HG03342 (cell line): ENCODE data around the gene FAM229A.

Experiments
- ATAC-seq: cut with Tn5 transposase; IDR thresholded peaks from one replicate; pipeline ENCODE4 v1.9.1; 2021; ENCODE audit warnings: mild to moderate bottlenecking, moderate library complexity; ENCODE audit not compliant: unreplicated experiment

FAM229A gene

DNA sequence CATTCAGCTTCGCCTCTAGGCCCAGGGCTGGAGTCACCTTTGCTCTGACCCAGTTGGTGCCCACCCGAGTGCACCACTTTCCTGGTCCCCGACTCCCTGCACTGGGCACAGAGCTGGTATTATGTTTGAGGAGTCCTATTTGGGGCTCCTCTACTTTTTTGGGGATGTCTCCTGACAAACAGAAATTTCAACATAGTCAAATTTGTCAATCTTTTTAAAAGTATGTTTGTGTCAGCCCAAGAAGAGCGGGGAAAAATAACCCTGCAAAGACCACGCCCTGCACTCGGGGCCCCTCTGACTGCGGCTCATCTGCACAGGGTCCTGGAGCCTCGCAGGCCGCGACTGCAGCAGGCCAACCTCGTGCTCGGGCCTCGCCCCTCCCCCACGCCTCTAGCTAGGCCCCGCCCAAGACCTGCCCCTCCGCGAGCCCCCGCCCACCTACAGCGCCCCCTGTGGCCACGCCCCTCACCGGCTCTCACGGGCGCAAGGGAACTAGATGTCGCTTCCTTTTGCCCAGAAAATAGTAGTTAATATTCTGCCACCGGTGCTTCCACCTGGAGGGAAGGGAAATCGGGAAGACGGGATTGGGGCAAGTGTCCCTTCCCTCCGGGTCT lies 11.4 kb downstream of the FAM229A start:
- peak; percentile 34 for ATAC-seq

DNA sequence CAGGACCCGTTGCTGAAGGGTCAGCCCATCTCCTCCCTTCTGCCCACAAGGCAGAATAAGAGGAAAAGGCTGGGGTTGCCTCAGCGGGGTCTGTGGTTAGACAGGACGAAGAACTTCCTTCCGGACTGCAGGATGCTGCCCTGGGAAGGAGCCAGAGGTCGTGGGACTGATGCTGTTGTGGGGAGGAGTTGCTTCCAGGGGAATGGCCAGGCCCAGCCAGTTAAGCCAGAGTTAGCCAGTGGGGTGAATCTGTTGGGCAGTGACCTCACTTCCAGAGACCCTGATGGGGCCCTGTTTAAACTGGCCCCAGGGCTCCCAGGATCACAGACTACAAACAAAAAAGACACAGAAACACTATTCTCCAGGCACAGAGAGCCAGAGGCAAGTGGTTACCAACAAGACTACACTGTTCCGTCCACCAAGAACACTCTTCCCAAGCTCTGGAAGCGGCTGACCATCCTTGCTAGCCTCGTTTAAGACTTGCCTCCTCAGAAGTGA lies 13.0 kb downstream of the FAM229A start:
- no peak for ATAC-seq

DNA sequence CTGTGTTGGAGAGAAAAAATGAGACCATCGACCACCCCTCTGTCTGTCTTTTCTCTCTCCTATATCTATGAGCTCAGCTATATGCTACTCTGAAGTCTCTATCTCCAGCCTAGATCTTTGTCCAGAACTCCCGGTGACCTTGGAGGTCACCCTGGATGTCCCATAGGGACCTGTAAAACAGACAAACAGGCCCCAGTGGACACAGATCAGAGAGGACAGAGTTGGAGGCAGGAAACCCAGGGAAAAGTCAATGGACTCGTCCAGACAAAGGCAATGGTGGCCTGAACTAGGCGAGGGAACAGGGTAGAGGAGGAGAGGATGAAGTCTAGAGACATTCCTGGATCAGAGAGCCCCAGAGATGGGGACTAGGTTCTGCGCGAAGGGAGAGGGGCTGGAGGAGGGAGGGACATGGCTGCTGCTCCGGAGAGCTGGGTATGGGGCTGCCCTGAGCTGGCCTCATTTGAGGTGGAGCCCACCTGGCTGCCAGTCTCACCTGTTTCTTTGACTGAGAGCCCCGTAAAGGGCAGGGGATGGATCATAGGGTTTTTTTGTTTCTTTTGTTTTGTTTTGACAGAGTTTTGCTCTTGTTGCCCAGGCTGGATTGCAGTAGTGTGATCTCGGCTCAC lies 15.6 kb downstream of the FAM229A start:
- no peak for ATAC-seq

DNA sequence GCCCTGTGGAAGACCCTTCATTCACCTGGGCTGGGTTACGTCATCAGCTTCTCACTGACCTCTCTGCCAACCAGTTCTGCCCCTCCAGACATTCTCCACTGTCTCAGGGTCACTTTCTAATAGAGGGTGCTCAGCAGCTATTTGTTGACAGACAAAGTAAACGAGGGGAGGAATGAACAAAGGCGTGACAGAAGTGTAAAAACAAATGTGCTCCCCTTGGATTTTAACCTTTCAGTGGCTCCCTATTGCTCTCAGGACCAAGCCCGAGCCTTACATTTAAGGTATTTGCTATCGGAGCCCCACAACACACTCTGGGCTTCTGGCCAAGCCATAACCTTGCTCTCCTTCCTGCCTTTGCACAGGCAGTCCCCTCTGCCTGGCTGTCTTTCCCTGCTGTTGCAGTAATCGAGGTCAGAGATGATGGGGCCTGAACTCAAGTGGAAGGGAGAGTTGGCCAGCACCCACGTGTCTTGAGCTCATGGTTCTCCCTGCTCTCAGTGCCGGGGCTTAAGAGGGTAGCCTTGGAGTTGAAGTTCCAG lies 16.9 kb downstream of the FAM229A start:
- ATAC-seq = no peak

DNA sequence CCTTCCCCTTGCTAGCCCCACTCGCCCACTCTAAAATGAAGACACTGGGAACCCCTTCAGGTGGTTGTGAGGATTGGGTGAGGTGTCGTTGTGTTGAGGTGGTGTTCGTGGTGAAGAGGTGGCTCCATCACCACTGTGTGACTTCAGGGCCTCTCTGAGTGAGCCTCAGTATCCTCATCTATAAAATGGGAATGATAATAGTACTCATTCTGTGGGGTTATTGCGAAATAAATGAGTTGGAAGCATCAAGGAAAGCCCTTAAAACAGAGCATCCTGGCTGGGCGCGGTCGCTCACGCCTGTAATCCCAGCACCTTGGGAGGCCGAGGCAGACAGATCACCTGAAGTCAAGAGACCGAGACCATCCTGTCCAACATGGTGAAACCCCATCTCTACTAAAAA lies 19.6 kb downstream of the FAM229A start:
- ATAC-seq = no peak

DNA sequence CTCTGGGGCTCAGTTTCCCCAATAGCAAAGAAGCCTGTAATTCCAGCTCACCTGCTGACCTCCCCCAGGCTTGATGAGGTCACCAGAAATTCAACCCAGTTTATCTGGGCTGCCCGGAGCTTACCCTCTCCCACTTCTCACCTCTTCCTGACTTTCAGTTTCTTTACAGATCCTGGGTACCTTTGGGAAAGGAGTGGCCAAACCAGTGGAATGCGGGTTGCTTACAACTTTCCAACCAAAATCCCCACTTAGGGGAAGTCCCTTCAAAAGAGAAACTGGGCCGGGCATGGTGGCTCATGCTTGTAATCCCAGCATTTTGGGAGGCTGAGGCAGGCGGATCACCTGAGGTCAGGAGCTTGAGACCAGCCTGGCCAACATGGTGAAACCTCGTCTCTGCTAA lies 20.3 kb downstream of the FAM229A start:
- ATAC-seq = no peak

DNA sequence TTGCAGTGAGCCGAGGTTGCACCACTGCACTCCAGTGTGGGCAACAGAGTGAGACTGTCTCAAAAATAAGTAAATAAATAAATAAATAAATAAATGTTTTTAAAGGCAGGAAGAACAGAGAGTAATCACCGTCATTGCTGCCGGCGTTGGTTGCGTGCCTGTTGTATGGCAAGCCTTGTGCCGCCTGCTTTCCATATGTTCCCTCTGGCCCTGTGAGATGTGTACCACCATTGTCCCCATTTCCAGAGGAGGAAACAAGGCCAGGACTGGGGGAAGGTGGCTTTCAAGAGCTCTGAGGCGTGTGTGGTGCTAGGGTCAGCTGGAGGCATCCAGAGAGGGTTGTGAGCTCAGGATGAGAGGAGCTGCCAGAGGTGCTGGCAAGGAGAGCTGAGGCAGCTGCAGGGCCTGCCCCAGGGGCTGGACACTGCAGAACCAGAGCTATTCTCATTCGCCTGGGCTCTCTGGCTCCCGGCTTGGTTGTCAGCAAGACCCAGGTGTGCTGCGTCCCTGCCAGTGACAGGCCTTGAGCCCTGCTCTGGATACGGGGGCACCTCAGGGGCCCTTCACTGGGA lies 21.0 kb downstream of the FAM229A start:
- ATAC-seq = no peak

DNA sequence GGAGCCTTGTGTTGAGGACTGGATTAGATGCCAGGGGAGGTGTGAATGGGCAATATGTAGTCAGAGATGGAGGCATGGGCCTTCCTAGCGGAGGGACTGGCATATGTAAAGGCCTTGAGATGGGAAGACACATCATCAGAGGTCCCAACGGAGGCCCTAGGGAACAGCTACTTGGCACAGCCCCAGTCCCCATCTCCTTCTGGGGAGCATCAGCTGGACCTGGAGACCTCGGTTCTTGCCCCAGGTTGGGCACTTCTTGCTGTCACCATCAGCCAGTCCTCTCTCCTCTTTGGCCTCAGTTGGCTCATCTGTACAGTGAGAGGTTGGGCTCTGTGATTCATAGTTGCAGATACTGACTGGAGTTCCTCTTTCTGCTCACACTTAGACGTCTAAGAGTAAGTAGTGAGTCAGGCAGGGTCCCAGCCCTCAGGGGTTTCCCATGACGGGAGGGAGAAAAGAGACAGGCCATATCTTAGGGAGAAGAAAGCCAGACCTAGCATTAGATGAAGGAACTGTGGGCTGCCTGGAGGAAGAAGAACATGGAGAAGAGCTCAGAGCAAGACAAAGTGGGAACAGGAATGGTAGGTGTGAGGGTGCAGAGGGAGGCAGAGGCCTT lies 22.8 kb downstream of the FAM229A start:
- no peak for ATAC-seq

DNA sequence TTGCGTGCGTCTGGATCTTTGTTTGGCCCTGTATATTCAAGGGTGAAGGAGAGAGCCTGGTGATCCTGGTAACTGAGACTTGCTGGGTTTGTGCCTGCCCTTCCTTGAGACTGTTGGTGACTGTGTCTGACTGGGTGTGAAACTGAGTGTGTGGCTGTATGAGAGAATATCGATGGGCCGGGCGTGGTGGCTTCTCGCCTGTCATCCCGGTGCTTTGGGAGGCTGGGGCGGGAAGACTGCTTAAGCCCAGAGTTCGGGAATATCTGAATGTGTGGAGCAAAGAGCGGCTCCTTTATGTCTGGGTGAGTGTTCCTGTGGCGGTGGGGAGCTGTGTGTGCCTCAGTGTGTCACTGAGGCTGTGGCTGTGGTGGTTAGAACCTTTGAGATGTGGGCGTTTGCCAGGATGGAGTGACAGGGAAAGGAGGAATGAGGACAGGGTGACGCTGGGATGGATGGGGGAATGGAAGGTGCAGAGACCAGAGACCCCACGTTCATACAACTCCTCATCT lies 23.6 kb downstream of the FAM229A start:
- no peak for ATAC-seq

DNA sequence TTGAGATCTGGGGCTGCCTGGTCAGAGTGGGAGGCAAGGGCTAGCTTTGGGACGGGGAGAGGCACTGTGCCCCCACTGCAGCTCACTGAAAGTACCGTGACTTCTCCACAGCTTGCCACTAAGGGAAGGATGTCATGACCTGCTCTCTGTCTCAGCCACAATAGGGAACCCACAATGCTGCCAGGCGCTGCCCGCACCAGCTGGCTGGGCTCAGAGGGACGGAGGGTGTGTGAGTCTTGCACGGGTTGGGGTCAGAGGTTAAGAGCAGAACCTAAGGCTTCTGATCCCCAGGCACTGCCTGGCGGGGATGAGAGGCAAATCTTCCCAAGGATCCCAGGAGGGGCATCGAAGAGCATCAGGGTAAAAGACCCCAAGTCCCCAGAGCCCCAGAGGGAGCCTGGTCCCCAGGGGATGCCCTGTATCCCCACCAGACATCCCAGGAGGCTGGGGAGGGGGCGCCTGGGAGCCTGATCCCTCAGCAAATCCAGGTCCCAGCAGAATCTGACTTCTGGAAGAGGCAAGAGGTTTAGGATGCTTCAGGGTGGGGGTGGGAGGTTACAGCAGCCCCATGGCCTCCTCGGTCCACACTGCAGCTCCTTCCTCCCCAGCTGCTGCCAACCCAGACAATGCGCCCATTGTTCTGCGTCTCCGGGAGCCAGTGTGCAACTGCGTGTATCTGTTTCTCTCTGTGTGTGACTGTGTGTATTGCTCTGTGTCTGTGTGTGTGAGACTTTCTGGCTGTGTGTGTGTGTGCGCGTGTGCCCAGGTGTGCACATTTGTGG lies 24.2 kb downstream of the FAM229A start:
- no peak for ATAC-seq

DNA sequence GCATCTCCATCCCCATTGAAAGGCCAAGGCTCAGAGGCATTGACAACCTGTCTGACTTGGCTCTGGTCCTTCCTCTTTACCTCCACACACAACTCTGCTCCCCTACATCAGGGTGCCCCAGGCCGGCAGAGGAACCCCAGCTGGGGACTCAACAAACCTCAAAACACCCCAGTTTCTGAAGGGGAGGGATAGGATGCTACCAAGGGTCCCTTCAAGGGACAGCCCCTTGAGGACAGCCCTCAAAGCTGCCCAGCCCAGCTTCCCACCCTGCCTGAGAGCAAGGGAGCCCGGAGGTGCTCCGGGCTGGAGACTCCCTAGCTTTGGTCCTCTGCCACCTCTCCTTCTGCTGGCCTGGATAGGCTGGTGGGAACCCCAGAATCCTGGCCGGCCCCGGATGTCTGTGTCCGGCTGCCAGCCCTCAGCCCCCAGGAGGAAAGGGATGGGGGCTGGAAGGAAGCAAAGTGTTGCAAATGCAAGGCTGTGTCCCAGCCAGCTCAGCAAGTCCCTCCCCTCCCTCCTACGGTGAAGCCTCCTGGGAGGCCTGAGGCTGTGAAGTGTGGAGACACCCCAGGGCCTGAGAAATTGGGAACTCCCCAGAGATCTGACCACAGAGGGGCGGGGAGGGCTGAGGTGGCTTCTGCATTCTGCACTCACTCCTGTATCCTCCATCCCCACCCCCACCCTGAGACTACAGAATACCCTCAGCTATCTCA lies 25.2 kb downstream of the FAM229A start:
- no peak for ATAC-seq

DNA sequence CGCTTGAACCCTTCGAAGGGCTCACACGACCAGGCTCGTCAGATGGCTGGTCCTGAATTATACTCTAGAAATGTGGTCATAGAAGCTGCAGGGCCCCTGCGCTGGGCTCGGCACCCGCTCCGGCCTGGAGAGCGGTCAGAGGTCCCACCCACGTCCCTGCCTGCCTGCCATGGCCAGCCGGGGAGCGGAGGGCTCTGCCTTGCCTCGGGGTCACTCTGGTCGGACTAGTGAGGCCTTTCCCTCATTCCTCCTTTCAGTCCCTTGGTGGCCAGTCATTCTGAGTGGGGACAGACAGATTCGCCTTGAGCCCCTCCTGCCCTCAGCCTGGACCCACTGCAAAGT lies 25.7 kb downstream of the FAM229A start:
- ATAC-seq = no peak

DNA sequence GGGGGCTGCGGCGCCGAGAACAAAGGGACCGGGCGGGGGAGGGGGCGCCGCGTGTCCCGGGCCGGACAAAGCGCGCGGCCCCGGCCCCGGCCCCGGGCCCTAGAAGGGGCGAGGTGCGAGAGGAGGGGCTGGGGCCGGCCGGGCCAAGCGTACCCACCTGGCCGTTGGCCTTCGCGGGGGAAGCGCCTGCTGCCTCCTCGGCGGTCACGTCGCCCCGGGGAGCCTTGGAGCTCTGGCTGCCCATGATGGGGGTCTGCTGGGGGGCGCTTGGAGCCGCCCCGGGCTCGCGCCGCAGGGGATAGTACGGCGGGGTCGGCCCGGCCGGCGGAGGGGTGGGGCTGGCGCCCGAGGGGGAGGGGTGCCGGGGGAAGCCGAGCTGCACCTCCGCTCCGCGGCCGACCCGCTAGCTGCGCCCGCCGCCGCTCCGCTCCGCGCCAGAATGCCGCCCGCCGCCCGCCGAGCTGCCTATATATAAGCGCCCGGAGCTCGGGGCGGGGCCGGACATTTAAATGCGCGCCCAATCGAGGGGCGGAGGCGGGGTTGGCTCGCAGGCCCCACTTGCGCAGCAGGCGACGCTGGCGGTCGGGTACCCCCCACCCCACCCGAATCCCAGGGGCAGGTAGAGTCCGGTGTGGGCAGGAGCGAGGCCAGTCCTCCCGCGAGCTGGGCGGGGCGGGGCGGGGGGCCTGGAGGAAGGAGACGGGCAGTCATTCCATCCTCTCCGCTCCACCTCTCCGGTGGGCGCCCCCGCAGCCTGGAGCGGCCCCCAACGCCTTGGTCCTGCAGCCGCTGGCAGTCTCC lies 26.3 kb downstream of the FAM229A start, which contains the start of gene MARCKSL1:
TSS of gene MARCKSL1 (minus strand) at position 444 of the 801 bp plus-strand sequence. CDS start at position 244, 200 bp downstream.
- ATAC-seq = peak; percentile 40

DNA sequence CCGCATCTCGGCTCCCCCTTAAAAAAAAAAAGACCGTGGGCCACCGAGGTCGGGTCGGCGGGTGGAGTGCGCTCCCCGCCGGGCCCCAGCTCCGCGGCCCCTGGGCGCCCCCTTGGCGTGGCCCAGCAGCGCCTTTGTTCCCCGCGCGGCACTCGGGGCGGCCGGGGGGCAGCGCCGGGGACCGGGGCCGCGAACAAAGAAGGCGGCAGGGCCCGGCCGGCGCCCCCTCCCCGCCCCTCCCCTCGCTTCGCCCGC lies 26.8 kb downstream of the FAM229A start:
- no peak for ATAC-seq

DNA sequence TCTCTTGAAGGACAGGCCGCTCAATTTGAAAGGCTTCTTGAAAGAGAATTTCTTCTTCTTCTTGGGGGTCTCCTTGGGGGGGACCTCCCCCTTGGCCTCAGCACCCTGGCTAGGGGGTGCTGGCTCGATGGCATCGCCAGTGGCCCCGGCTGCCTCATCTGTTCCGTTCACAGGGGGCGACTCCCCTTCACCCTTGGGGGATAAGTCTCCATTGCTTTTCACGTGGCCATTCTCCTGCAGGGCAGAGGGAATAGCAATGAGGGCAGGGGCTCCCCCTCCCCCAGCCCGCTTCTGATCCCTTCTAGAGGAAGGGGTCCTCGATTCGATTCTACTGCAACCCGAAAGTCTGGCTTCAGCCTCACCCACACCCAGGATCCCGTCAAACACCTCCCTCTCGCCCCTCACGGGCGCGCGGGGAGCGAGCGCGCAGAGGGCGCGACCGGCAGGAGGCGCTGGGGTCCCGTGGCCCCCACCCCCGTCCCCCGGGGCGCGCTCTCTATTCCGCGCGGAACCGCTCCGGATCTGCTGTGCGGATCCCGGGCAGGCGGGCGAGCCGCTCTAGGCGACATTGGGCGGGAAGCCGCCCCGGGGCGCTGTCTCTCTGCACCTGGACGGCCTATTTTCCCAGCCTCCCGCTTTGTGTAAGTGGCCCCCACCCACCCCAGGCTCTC lies 27.3 kb downstream of the FAM229A start:
- ATAC-seq = no peak

DNA sequence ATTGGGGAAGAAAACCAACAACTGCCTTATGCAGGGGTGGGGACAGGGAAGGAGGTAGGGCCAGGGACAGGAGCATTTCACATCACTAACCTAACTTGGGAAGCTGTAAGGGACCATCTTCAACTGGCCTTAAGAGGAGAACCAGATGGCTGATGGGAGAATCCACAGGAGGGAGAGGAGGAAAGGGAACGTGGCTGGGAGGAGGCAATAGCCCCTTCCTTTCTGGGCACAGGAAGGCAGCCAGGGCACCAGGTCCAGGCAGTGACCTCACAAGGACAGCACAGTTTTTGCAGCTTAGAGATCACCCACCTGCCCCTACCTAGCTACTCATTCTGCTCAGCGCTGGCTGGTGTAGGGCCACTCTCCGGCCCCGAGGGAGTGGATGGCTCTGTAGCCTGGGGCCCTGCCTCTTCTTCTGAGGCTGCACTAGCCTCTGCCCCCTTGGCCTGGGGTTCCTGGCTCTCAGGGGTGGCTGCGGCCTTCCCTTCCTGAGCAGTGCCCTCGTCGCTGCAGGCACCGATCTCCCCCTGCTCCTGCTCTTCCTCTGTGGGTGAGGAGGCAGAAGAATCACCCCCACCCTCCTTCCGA lies 27.9 kb downstream of the FAM229A start:
- ATAC-seq = no peak

DNA sequence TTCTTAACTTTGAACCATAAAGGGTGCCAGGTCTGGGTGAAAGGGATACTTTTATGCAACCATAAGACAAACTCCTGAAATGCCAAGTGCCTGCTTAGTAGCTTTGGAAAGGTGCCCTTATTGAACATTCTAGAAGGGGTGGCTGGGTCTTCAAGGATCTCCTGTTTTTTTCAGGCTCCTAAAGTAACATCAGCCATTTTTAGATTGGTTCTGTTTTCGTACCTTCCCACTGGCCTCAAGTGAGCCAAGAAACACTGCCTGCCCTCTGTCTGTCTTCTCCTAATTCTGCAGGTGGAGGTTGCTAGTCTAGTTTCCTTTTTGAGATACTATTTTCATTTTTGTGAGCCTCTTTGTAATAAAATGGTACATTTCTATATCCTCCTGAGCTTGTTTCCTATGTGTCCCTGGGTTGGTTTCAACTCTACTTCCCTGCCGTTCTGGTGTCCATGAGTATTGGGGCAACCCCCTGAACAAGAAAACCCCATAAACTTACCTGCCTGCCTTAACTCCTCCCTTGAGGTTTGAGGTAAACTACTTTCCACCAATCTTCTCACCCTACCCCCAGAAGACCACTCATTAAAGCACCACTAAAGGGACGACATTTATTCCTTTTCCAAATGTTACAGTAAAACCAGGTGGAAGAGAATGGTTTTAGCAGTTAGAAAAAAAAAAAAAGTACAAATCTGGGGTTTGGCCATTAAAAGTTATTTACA lies 28.9 kb downstream of the FAM229A start:
- no peak for ATAC-seq
